Epithelial cell of esophagus (primary cell): Measurements from ENCODE around the gene CENPS.
A peak's percentile ranks its signal among the peaks of the same experiment; 100 is the strongest.
"Not testable (repeated sequence)": the region's sequence is repeated elsewhere in the genome, so short reads cannot be mapped to it uniquely, and the experiment has no call there.

ENCODE experiments used
- DNase-seq: peaks from one replicate; pipeline ENCODE4 v3.0.0; 2010; ENCODE audit warnings: low read depth
- H3K4me3 ChIP-seq: 2 replicates; pipeline ENCODE4 v1.5.1; 2011; ENCODE audit warnings: mild to moderate bottlenecking, low read length, control low read depth
- TF ChIP-seq, protein P1 (sequence below): IDR thresholded peaks from 2 replicates; pipeline ENCODE4 v1.5.1; 2011; ENCODE audit warnings: low read depth, mild to moderate bottlenecking, low read length, control low read depth, inconsistent platforms; ENCODE audit not compliant: insufficient read depth; ENCODE audit errors: missing control alignments

The CENPS gene

DNA sequence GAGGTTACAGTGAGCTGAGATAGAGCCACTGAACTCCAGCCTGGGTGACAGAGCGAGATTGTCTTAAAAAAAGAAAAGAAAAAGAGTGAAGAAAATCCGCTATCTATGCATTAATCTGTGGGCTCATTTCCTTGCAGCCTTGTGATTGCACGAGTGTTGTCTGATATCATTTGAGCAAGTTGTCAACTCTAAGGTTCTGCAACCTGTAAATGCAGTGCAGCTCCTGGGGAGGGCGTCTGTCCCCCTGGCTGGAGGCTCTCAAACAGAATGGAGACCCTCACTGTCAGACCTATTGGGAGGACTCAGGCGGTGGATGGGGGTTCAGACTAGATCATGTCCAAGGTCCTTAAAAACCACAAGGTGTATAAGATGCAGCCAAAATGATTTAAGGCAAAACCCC is 25.8 kb downstream of the CENPS start:
- TF ChIP-seq, protein P1, sequence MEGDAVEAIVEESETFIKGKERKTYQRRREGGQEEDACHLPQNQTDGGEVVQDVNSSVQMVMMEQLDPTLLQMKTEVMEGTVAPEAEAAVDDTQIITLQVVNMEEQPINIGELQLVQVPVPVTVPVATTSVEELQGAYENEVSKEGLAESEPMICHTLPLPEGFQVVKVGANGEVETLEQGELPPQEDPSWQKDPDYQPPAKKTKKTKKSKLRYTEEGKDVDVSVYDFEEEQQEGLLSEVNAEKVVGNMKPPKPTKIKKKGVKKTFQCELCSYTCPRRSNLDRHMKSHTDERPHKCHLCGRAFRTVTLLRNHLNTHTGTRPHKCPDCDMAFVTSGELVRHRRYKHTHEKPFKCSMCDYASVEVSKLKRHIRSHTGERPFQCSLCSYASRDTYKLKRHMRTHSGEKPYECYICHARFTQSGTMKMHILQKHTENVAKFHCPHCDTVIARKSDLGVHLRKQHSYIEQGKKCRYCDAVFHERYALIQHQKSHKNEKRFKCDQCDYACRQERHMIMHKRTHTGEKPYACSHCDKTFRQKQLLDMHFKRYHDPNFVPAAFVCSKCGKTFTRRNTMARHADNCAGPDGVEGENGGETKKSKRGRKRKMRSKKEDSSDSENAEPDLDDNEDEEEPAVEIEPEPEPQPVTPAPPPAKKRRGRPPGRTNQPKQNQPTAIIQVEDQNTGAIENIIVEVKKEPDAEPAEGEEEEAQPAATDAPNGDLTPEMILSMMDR: no peak
- DNase-seq: no peak
- H3K4me3 ChIP-seq: no peak overlapping the region

DNA sequence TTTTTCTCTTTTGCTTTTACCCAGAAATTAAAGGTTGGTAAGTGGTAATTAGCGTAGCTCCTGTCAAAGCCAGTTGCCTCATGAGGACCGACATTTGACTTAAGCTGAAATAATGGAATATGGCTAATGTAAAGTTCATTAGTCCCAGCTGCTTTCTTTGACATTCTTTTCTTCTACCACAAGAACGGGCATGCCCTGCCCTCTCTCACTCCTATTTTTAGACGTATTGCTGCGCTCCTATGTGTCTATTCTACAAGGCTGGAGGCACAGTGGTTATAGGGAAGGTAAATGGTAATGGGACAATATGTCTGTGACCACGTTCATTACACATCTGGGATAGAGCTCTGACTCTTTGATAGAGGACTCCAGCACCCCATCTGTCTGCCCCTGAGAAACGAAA is 26.4 kb downstream of the CENPS start:
- TF ChIP-seq, protein P1: no peak
- no peak overlapping the region for H3K4me3 ChIP-seq
- peak; percentile 78 for DNase-seq

DNA sequence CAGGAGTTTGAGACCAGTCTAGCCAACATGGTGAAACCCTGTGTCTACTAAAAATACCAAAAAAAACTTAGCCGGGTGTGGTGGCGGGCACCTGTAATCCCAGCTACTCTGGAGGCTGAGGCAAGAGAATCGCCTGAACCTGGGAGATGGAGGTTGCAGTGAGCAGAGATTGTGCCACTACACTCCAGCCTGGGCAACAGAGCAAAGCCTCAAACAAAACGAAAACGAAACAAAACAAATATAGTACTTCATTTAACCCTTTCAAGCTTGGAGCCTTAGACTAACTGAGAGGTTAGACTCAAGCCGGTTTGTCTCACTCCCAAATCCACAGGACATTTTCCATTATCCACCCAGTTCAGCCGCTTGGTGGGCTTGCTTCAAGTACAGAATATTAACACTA is 27.2 kb downstream of the CENPS start:
- not testable (repeated sequence) for DNase-seq, H3K4me3 ChIP-seq

DNA sequence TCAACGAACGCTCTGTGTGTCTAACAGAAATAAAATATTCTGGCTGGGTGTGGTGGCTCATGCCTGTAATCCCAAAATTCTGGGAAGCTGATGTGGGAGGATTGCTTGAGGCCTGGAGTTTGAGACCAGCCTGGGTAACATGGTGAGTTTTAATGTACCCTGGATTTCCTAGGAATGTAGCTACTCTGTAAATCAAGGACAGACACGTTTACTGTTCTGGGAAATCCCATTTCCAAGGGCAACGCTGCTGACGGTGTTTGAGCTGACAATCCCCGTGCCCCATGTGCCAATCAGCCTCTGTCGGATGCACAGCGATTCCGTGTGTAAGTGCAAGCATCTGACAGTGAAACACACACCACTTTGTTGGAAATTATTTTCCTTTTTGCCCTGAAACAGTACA is 27.6 kb downstream of the CENPS start:
- TF ChIP-seq, protein P1: no peak
- DNase-seq: no peak
- H3K4me3 ChIP-seq: no peak overlapping the region

DNA sequence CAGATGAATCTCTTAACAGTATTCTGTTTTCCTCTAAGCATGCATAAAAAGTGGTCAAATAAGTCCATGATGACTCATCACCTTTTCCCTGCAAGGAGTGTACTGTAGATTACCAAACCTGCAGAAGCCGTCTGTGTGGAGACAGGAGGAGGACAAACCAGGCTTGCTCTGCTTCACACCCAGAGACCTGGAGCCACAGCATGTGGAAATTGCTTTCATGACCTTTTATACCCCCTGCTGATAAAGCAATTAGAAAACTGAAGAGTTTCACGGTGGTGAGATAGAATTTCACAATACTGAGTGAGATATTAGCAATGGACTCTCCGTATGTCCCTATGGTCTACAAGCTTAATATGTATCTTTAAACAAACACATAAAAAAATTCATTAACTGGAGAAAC is 29.0 kb downstream of the CENPS start:
- TF ChIP-seq, protein P1: no peak
- DNase-seq: peak; percentile 89
- H3K4me3 ChIP-seq: no peak overlapping the region

GRCh38 chr1:10467078-10467477 is 36.8 kb downstream of the CENPS start:
- H3K4me3 ChIP-seq: no peak overlapping the region
- no peak for DNase-seq
- TF ChIP-seq, protein P1: no peak

DNA sequence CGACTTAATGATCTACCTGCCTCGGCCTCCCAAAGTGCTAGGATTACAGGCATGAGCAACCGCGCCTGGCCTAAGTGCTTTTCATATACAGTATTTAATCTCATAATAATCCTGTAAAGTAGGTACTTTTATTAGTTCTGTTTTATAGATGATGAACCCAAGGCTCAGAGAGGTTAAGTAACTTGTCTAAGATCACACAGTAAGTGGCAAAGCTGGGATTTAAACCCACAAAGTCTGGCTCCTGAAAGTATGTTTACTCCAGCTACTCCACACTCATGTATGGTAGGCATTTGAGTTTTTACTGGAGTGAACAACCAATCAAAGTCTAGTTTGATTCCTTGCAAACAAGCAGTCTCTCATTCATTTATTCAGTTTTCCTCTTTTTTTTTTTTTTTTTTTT is 39.8 kb downstream of the CENPS start:
- TF ChIP-seq, protein P1: no peak
- no peak for DNase-seq
- H3K4me3 ChIP-seq: no peak overlapping the region

DNA sequence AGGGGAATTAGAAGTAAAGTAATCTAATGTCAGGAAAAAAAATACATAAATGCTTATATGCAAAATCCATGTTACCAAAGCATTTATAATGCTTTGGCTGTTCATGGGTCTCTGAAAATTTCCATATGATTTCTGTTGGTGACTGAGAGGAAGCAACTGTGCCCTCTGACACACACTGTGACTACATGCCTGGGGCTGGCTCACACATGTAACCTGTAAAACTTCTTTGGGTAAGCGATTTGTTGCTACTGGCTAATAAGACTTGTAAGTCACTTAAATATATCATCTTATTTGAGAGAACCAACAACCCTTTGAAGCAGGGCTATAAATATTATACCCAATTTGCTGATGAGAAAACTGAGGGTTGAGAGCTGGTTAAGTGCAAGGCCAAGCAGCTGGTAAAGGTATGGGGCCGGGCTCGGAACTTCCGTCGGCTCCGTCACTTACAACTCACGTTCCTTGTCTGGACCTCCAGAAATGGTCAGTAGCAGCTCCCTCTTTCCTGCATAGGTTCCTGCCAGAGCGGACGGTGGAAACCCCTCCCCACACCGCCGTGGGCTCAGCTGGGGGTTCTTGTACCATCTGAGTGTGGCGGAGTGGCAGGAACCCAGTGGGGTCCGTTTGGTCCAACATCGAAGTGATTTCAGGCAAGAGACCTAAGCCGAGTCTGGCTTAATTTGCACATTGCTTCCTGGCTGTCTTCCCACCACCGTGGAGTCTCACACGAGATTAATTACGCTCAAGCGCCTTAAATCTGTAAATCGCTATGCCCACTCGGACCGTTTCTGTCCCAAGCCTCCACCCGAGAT is 41.4 kb downstream of the CENPS start:
- TF ChIP-seq, protein P1: no peak
- DNase-seq: peak; percentile 55
- peak overlapping the region; percentile 61 for H3K4me3 ChIP-seq
